ENCODE measurements around the gene UNKL.

UNKL gene

DNA sequence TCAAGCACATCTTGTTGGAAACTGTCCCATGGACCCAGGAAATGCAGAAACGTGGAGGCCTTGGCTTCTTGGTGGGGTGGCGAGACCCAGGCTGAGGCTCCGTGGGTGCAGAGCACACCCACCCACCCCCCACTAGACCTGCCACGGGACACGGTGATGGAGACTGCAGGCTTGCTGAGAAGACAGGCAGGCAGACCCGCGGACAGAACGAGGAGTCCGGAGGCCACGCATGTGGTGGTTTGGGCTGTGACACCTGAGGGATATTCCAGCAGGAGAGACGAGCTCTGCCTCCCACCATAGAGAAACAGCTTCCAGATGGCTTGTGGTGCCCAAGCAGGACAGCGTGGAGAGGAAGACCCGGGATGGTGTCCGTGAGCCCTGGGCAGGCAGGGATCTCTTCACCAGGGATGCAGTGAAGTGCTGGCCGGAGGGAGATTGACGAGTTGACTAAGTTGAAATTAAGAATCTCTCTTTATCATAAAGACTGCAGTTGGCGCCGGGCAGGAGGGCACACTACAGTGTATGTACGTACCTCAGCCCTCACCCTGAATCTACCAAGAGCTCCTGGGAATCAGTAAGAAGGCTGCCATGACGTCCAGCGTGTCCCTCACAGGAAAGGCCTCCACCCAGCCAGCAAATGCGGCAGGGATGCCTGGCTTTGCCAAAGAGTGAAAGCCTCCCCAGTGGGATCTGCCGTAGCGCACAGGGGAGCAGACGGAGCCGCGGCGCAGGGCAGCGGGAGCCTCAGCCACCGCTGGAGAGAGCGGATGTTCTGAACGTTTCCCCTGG lies 96.8 kb downstream of the UNKL start:
- no peak overlapping the region for H2AFZ ChIP-seq (ENCODE audit: low read depth, low read length, severe bottlenecking)
- H3F3A ChIP-seq (ENCODE audit: insufficient read depth): no peaks in the 10 kb centered on the region
- H3K9me3 ChIP-seq (ENCODE audit: insufficient read depth, low read length): no peaks in the 10 kb centered on the region
- no peak overlapping the region for H3K9ac ChIP-seq (ENCODE audit: low read length)
- H3K36me3 ChIP-seq (ENCODE audit: low read length): peaks cover 4% of the 10 kb centered on the region; the same call in 1 of the 2 replicates
- no peaks in the 10 kb centered on the region for H3K9me2 ChIP-seq (replicated peaks; ENCODE audit: insufficient read depth, low read length)
- no peaks in the 10 kb centered on the region for H3K27me3 ChIP-seq (ENCODE audit: low read length)
- H3K4me3 ChIP-seq (ENCODE audit: insufficient read depth, low read length, poor library complexity, severe bottlenecking): no peak overlapping the region
- H3K79me2 ChIP-seq (ENCODE audit: insufficient read depth, low read length): peaks cover 44% of the 10 kb centered on the region
- no peak overlapping the region for H3K4me2 ChIP-seq (ENCODE audit: low read depth, low read length, poor library complexity, severe bottlenecking)
- peaks cover 4% of the 10 kb centered on the region; the same call in 1 of the 2 replicates for H4K20me1 ChIP-seq (ENCODE audit: low read depth, low read length)
- H3K27ac ChIP-seq (ENCODE audit: low read depth, low read length): no peak overlapping the region
- no peak for TF ChIP-seq EZH2phosphoT487 (conservative IDR thresholded peaks at IDR 0.05; ENCODE audit: low read length)
- TF ChIP-seq, protein P1, sequence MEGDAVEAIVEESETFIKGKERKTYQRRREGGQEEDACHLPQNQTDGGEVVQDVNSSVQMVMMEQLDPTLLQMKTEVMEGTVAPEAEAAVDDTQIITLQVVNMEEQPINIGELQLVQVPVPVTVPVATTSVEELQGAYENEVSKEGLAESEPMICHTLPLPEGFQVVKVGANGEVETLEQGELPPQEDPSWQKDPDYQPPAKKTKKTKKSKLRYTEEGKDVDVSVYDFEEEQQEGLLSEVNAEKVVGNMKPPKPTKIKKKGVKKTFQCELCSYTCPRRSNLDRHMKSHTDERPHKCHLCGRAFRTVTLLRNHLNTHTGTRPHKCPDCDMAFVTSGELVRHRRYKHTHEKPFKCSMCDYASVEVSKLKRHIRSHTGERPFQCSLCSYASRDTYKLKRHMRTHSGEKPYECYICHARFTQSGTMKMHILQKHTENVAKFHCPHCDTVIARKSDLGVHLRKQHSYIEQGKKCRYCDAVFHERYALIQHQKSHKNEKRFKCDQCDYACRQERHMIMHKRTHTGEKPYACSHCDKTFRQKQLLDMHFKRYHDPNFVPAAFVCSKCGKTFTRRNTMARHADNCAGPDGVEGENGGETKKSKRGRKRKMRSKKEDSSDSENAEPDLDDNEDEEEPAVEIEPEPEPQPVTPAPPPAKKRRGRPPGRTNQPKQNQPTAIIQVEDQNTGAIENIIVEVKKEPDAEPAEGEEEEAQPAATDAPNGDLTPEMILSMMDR (IDR thresholded peaks at IDR 0.05; ENCODE audit: insufficient read depth, low read length, poor library complexity, severe bottlenecking): no peak

DNA sequence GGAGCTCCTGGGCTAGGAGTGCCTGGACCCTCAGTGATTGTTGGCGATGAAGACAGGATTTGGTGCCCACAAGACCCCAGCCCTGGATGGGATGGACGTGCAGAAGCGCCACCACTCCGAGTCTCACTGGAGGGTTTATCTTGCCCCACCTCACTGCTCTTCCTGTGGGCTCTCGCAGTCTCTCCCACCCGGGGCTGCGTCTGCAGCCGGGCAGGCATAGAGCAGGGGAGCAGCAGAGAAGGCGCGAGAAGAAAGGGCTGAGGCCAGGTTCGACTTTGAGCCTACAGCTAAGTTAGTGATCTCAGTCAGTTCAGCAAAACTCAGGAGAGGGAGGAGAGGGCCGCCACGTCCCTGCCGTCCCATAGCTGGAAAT lies 98.5 kb downstream of the UNKL start:
- Histone ChIP-seq H3F3A (ENCODE audit: insufficient read depth) (no peaks in the 10 kb centered on the region), H3K9me2 (replicated peaks; ENCODE audit: insufficient read depth, low read length) (no peaks in the 10 kb centered on the region), H3K79me2 (ENCODE audit: insufficient read depth, low read length) (peaks cover 60% of the 10 kb centered on the region), H3K4me2 (ENCODE audit: low read depth, low read length, poor library complexity, severe bottlenecking) (no peak overlapping the region), H4K20me1 (ENCODE audit: low read depth, low read length) (peaks cover 12% of the 10 kb centered on the region), H3K27ac (ENCODE audit: low read depth, low read length) (no peak overlapping the region), H3K4me3 (ENCODE audit: insufficient read depth, low read length, poor library complexity, severe bottlenecking) (no peak overlapping the region), H3K36me3 (ENCODE audit: low read length) (peaks cover 4% of the 10 kb centered on the region; the same call in 1 of the 2 replicates), H2AFZ (ENCODE audit: low read depth, low read length, severe bottlenecking) (no peak overlapping the region), H3K9me3 (ENCODE audit: insufficient read depth, low read length) (no peaks in the 10 kb centered on the region), H3K9ac (ENCODE audit: low read length) (no peak overlapping the region), H3K27me3 (ENCODE audit: low read length) (no peaks in the 10 kb centered on the region)
- no peak for TF ChIP-seq EZH2phosphoT487 (conservative IDR thresholded peaks at IDR 0.05; ENCODE audit: low read length)
- TF ChIP-seq, protein P1 (IDR thresholded peaks at IDR 0.05; ENCODE audit: insufficient read depth, low read length, poor library complexity, severe bottlenecking): no peak

DNA sequence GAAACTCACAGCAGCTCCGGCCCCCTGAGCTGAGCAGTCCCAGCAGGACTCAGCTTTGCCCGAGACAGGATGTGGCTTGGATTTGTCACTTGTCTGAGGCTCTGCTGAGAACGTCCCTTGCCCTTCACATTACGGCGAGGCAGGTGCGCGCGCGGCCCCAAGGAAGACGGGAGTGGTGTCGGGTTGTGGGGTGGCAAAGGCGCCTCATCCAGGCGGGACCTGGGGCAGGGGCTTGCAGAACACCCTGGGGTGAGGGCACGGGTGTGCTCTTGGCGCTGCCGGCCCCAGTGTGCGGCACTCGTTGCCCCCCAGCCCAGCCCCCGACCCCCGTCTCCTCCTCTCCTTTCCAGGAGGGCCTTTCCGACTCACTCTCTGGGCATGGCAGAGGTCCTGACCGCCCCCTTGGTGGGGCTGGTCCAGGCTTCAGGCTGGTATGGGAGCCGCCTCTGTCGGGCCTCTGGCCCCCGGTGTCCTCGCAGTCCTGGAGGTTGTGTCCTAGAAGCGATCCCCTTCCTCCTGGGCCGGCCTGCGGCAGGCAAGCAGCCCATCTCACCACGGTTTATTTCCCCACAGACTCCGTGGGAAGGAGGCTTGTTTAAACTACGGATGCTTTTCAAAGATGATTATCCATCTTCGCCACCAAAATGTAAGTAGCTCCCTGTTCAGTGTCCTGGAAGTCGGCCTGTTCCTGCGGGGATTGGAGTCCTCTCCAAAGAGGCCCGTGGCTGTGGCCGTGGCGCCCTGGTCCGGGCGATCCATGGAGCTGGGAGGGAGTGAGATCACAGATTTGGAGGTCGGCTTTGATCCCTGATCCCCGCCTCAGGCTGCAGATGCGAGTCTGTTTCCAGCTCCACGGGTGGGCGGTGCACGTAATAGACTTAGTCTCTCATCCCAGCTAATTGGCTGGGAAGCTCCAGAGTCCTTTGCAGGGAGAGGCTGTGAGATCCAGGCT lies 99.1 kb downstream of the UNKL start:
- H3K9ac ChIP-seq (ENCODE audit: low read length): no peak overlapping the region
- peaks cover 4% of the 10 kb centered on the region; the same call in 1 of the 2 replicates for H3K36me3 ChIP-seq (ENCODE audit: low read length)
- H3K9me3 ChIP-seq (ENCODE audit: insufficient read depth, low read length): no peaks in the 10 kb centered on the region
- no peak overlapping the region for H3K4me2 ChIP-seq (ENCODE audit: low read depth, low read length, poor library complexity, severe bottlenecking)
- no peaks in the 10 kb centered on the region for H3F3A ChIP-seq (ENCODE audit: insufficient read depth)
- no peaks in the 10 kb centered on the region for H3K27me3 ChIP-seq (ENCODE audit: low read length)
- no peak overlapping the region for H3K4me3 ChIP-seq (ENCODE audit: insufficient read depth, low read length, poor library complexity, severe bottlenecking)
- no peak overlapping the region for H3K27ac ChIP-seq (ENCODE audit: low read depth, low read length)
- H3K79me2 ChIP-seq (ENCODE audit: insufficient read depth, low read length): peaks cover 67% of the 10 kb centered on the region
- H2AFZ ChIP-seq (ENCODE audit: low read depth, low read length, severe bottlenecking): no peak overlapping the region
- H3K9me2 ChIP-seq (replicated peaks; ENCODE audit: insufficient read depth, low read length): no peaks in the 10 kb centered on the region
- peaks cover 18% of the 10 kb centered on the region for H4K20me1 ChIP-seq (ENCODE audit: low read depth, low read length)
- TF ChIP-seq EZH2phosphoT487 (conservative IDR thresholded peaks at IDR 0.05; ENCODE audit: low read length): no peak
- TF ChIP-seq, protein P1 (IDR thresholded peaks at IDR 0.05; ENCODE audit: insufficient read depth, low read length, poor library complexity, severe bottlenecking): no peak
